Fibroblast of lung (primary cell): ENCODE data around the gene MTFR2. TPM values are rescaled to one million over a fixed set of nuclear protein-coding genes. Genes with fewer than 3 reads are reported as not detected.

Experiments
- DNase-seq, 2 donors: peaks; one replicate each; pipeline versions ENCODE4 v3.0.0 to v3.0.0-alpha.2; 2010; ENCODE audit warnings: low read depth in 2 of 2
- H2AFZ ChIP-seq: 2 replicates; pipeline ENCODE4 v1.5.1; 2012; ENCODE audit warnings: low read length, control low read depth, inconsistent platforms
- H3K27ac ChIP-seq: 2 replicates; pipeline ENCODE4 v1.5.1; 2011; ENCODE audit warnings: low read length, control low read depth; ENCODE audit not compliant: insufficient read depth
- H3K27me3 ChIP-seq: 2 replicates; pipeline ENCODE4 v1.5.1; 2011; ENCODE audit warnings: mild to moderate bottlenecking, low read length; ENCODE audit not compliant: control insufficient read depth, insufficient read depth
- H3K36me3 ChIP-seq: 2 replicates; pipeline ENCODE4 v1.5.1; 2011; ENCODE audit warnings: low read length; ENCODE audit not compliant: control insufficient read depth, insufficient read depth
- H3K4me1 ChIP-seq: 2 replicates; pipeline ENCODE4 v1.5.1; 2011; ENCODE audit warnings: low read length; ENCODE audit not compliant: control insufficient read depth, insufficient read depth; ENCODE audit errors: extremely low read depth
- H3K4me2 ChIP-seq: 2 replicates; pipeline ENCODE4 v1.5.1; 2011; ENCODE audit warnings: low read length, control low read depth; ENCODE audit not compliant: insufficient read depth; ENCODE audit errors: extremely low read depth
- H3K4me3 ChIP-seq, 4 experiments: fragments of 200-600 bp in 1 of 4; sonication (generic) in 1 of 4; replicated peaks in 1 of 4; 2 replicates each; pipeline ENCODE4 v1.5.1; 2011 to 2016; ENCODE audit warnings: low read length in 4 of 4, low read depth in 3 of 4, mild to moderate bottlenecking in 3 of 4, control low read depth in 2 of 4, inconsistent platforms in 1 of 4, mixed read lengths in 1 of 4; ENCODE audit not compliant: insufficient read depth in 1 of 4; ENCODE audit errors: control extremely low read depth in 1 of 4
- H3K79me2 ChIP-seq: 2 replicates; pipeline ENCODE4 v1.5.1; 2012; ENCODE audit warnings: mild to moderate bottlenecking, low read length, inconsistent platforms; ENCODE audit not compliant: control insufficient read depth, insufficient read depth
- H3K9ac ChIP-seq: 2 replicates; pipeline ENCODE4 v1.5.1; 2011; ENCODE audit warnings: mild to moderate bottlenecking, low read length, control low read depth; ENCODE audit not compliant: insufficient read depth
- H3K9me3 ChIP-seq: 2 replicates; pipeline ENCODE4 v1.5.1; 2012; ENCODE audit warnings: low read depth, low read length; ENCODE audit not compliant: control insufficient read depth, insufficient read depth
- H4K20me1 ChIP-seq: 2 replicates; pipeline ENCODE4 v1.5.1; 2011; ENCODE audit warnings: low read length; ENCODE audit not compliant: control insufficient read depth, insufficient read depth; ENCODE audit errors: extremely low read depth
- CTCF ChIP-seq, 2 donors: IDR thresholded peaks in 1 of 2; conservative IDR thresholded peaks in 1 of 2; 1 replicate in 1 of 2; 2 replicates in 1 of 2; pipeline ENCODE4 v1.5.1; 2011 to 2012; ENCODE audit warnings: low read length in 2 of 2, control low read depth in 1 of 2, inconsistent platforms in 1 of 2, low read depth in 1 of 2, mild to moderate bottlenecking in 1 of 2
- EZH2 ChIP-seq: IDR thresholded peaks from 2 replicates; pipeline ENCODE4 v1.5.1; 2012; ENCODE audit warnings: low read length, control low read depth, mild to moderate bottlenecking; ENCODE audit errors: missing control alignments
- polyA plus RNA-seq, 2 donors: library from polyadenylated mRNA; depleted of rRNA in 1 of 2; stranded (reverse) in 1 of 2; unstranded in 1 of 2; fragments of >200 nt; gene quantifications; 2 replicates each; pipeline ENCODE4 v1.2.1, GENCODE V29; 2011 to 2012; ENCODE audit warnings: missing spikeins in 1 of 2
- total RNA-seq: library from RNA; depleted of rRNA; stranded (reverse); fragments of >200 nt; gene quantifications from 2 replicates; pipeline ENCODE4 v1.2.1, GENCODE V29; 2014

The MTFR2 gene
- total and polyA plus RNA-seq, 2 donors (not counting 1 experiment from before 2014, with no cell fraction given) = 0.83 to 3.3 TPM

GRCh38 chr6:136186363-136186762 is 63.7 kb downstream of the MTFR2 start:
- Histone ChIP-seq H3K4me2 (no peak overlapping the region), H3K27me3 (no peaks in the 10 kb centered on the region), H4K20me1 (no peaks in the 10 kb centered on the region), H3K4me1 (no peaks in the 10 kb centered on the region), H3K27ac (no peak overlapping the region), H3K36me3 (peaks cover 6% of the 10 kb centered on the region), H3K9ac (no peak overlapping the region), H3K79me2 (no peaks in the 10 kb centered on the region), H3K4me3 (no peak overlapping the region), H3K9me3 (no peaks in the 10 kb centered on the region), H2AFZ (no peak overlapping the region)
- TF ChIP-seq CTCF (conservative IDR thresholded peaks at IDR 0.05 in 1 of 2, IDR thresholded peaks at IDR 0.05 in 1 of 2; ENCODE audit: low read depth in 1 of 2, low read length in 2 of 2) = no peak
- no peak for TF ChIP-seq EZH2
- no peak for DNase-seq

- Histone ChIP-seq H3K4me2 (no peak overlapping the region), H3K36me3 (peaks cover 4% of the 10 kb centered on the region), H3K27ac (no peak overlapping the region), H3K4me1 (no peaks in the 10 kb centered on the region), H3K9ac (no peak overlapping the region), H3K27me3 (no peaks in the 10 kb centered on the region), H3K4me3 (no peak overlapping the region), H4K20me1 (no peaks in the 10 kb centered on the region), H3K9me3 (no peaks in the 10 kb centered on the region), H3K79me2 (no peaks in the 10 kb centered on the region), H2AFZ (no peak overlapping the region)
- DNase-seq = no peak
- no peak for TF ChIP-seq CTCF (conservative IDR thresholded peaks at IDR 0.05 in 1 of 2, IDR thresholded peaks at IDR 0.05 in 1 of 2; ENCODE audit: low read depth in 1 of 2, low read length in 2 of 2)
- TF ChIP-seq EZH2 = no peak
Measured at GRCh38 chr6:136184738-136185137, 65.4 kb downstream of the MTFR2 start.

GRCh38 chr6:136181861-136182260 is 68.2 kb downstream of the MTFR2 start:
- DNase-seq = no peak

More at GRCh38 chr6:136181861-136182260, 68.2 kb downstream of the MTFR2 start:
- no peak overlapping the region for H3K27ac ChIP-seq
- no peaks in the 10 kb centered on the region for H3K79me2 ChIP-seq
- H3K9me3 ChIP-seq = no peaks in the 10 kb centered on the region
- H3K4me3 ChIP-seq = no peak overlapping the region
- no peak overlapping the region for H3K9ac ChIP-seq
- H3K4me2 ChIP-seq = no peak overlapping the region
- peaks cover 2% of the 10 kb centered on the region for H3K36me3 ChIP-seq
- H3K4me1 ChIP-seq = no peaks in the 10 kb centered on the region
- H3K27me3 ChIP-seq = no peaks in the 10 kb centered on the region
- TF ChIP-seq EZH2 (no peak), CTCF (conservative IDR thresholded peaks at IDR 0.05 in 1 of 2, IDR thresholded peaks at IDR 0.05 in 1 of 2; ENCODE audit: low read depth in 1 of 2, low read length in 2 of 2) (no peak)
- no peaks in the 10 kb centered on the region for H4K20me1 ChIP-seq
- no peak overlapping the region for H2AFZ ChIP-seq
